GM23338 (cell line): Measurements from ENCODE around the gene OXNAD1.

Experiments used
- CREB1 ChIP-seq: fragments of 250-450 bp; sonication (Bioruptor Pico); IDR thresholded peaks from 2 replicates; pipeline ENCODE4 v1.5.0; 2020; ENCODE audit warnings: low read depth, mild to moderate bottlenecking, moderate library complexity
- EZH2 ChIP-seq: fragments of 200-600 bp; sonication (generic); IDR thresholded peaks from one replicate; pipeline ENCODE4 v1.8.0; 2017; ENCODE audit warnings: antibody characterized with exemption, mild to moderate bottlenecking, low read depth; ENCODE audit not compliant: unreplicated experiment
- EZH2phosphoT487 ChIP-seq: fragments of 200-600 bp; sonication (generic); IDR thresholded peaks from one replicate; pipeline ENCODE4 v1.8.1; 2018; ENCODE audit warnings: antibody characterized with exemption; ENCODE audit not compliant: unreplicated experiment
- NANOG ChIP-seq: IDR thresholded peaks from 2 replicates; pipeline ENCODE4 v1.6.1; 2016; ENCODE audit warnings: antibody characterized with exemption, borderline replicate concordance
- POLR2AphosphoS5 ChIP-seq: IDR thresholded peaks from 2 replicates; pipeline ENCODE4 v1.6.1; 2016; ENCODE audit warnings: antibody characterized with exemption, low read depth
- TF ChIP-seq, protein P1 (sequence below): IDR thresholded peaks from one replicate; pipeline ENCODE4 v1.6.1; 2018; ENCODE audit warnings: antibody characterized with exemption; ENCODE audit not compliant: unreplicated experiment
- TF ChIP-seq, protein P2 (sequence below), 2 experiments: fragments of 200-600 bp in 1 of 2; sonication (generic) in 1 of 2; conservative IDR thresholded peaks; 2 replicates each; pipeline versions ENCODE4 v1.5.1 to v1.6.1; 2016 to 2017; ENCODE audit warnings: antibody characterized with exemption in 2 of 2, low read depth in 2 of 2, mild to moderate bottlenecking in 2 of 2, moderate library complexity in 1 of 2

DNA sequence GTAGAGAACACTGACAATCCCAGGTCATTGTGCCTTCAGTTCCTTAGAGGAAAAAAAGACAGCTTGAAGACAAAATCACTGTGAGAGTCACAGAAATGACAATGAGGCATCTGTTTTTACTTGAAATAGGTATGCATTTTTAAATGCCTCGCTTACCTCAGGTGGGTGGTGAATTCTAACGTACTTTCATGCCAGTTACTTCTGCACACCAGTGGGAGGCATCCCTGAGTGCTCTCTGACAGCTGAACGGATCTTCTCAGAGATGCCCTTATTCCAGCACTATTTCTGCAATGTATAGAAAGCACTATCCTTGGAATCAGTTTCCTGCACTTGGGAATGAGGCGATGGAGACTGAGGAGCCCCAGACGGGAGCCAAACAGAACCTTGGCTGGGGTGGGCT, 16.5 kb upstream of the OXNAD1 start:
- TF ChIP-seq, protein P1, sequence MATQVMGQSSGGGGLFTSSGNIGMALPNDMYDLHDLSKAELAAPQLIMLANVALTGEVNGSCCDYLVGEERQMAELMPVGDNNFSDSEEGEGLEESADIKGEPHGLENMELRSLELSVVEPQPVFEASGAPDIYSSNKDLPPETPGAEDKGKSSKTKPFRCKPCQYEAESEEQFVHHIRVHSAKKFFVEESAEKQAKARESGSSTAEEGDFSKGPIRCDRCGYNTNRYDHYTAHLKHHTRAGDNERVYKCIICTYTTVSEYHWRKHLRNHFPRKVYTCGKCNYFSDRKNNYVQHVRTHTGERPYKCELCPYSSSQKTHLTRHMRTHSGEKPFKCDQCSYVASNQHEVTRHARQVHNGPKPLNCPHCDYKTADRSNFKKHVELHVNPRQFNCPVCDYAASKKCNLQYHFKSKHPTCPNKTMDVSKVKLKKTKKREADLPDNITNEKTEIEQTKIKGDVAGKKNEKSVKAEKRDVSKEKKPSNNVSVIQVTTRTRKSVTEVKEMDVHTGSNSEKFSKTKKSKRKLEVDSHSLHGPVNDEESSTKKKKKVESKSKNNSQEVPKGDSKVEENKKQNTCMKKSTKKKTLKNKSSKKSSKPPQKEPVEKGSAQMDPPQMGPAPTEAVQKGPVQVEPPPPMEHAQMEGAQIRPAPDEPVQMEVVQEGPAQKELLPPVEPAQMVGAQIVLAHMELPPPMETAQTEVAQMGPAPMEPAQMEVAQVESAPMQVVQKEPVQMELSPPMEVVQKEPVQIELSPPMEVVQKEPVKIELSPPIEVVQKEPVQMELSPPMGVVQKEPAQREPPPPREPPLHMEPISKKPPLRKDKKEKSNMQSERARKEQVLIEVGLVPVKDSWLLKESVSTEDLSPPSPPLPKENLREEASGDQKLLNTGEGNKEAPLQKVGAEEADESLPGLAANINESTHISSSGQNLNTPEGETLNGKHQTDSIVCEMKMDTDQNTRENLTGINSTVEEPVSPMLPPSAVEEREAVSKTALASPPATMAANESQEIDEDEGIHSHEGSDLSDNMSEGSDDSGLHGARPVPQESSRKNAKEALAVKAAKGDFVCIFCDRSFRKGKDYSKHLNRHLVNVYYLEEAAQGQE: no peak
- TF ChIP-seq, protein P2, sequence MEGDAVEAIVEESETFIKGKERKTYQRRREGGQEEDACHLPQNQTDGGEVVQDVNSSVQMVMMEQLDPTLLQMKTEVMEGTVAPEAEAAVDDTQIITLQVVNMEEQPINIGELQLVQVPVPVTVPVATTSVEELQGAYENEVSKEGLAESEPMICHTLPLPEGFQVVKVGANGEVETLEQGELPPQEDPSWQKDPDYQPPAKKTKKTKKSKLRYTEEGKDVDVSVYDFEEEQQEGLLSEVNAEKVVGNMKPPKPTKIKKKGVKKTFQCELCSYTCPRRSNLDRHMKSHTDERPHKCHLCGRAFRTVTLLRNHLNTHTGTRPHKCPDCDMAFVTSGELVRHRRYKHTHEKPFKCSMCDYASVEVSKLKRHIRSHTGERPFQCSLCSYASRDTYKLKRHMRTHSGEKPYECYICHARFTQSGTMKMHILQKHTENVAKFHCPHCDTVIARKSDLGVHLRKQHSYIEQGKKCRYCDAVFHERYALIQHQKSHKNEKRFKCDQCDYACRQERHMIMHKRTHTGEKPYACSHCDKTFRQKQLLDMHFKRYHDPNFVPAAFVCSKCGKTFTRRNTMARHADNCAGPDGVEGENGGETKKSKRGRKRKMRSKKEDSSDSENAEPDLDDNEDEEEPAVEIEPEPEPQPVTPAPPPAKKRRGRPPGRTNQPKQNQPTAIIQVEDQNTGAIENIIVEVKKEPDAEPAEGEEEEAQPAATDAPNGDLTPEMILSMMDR (conservative IDR thresholded peaks at IDR 0.05; ENCODE audit: low read depth in 2 of 2): peak in 1 of 2 experiments; percentile 18; a peak in 1 of 4 replicates
- TF ChIP-seq POLR2AphosphoS5: no peak
- no peak for TF ChIP-seq EZH2
- TF ChIP-seq EZH2phosphoT487: no peak
- no peak for TF ChIP-seq NANOG
- TF ChIP-seq CREB1 (CRISPR knock-in tag): no peak
